HG02642 (cell line): ENCODE results near the gene NCKIPSD.

ENCODE experiments used
- ATAC-seq: cut with Tn5 transposase; IDR thresholded peaks from one replicate; pipeline ENCODE4 v1.9.1; 2021; ENCODE audit warnings: mild to moderate bottlenecking; ENCODE audit not compliant: unreplicated experiment, poor library complexity

NCKIPSD gene

DNA sequence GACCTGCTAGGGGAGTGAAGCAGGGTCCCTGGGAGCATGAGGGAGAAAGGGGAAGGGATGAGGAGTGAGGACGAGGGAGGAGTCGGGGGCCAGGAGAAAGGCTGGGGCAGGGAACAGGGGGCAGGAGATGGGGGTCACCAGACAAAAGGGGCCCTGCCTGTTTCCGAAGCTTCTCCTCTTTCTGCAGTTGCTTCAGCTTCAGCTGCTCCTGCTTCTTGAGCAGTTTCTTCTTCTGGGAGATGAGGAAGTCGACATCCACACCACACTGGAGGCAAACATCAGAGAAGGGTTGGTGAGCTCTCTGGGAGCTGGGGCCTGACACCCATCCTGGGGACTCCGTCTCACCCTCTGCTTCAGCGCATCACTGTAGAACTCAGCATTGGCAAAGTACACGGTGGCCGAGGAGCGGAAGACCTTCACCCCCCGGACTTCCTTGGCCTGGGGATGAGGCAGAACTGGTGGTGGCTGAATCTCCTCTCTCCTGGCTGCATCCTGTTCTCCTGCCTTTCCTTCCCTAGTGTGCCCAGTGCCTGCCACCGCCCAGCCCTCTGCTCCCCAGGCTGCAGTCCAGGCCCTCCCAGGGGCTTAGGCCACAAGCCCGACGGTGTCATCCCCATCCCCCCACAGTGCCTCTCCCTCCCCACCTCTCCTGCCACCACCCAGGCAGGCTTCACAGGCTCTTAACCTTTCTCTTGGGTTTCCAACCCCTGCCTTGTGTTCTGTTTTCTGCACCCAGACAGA, 57.3 kb downstream of the NCKIPSD start:
- no peak for ATAC-seq

- no peak for ATAC-seq
Measured at GRCh38 chr3:48625600-48625999, 60.1 kb downstream of the NCKIPSD start.

- no peak for ATAC-seq
Measured at GRCh38 chr3:48624767-48625166, 60.9 kb downstream of the NCKIPSD start.

GRCh38 chr3:48623851-48624547, 61.7 kb downstream of the NCKIPSD start:
- ATAC-seq = no peak
